ENCODE measurements around the gene HCFC2. TPM values are rescaled to one million over a fixed set of nuclear protein-coding genes. Genes with fewer than 3 reads are reported as not detected.

HCFC2 gene
- total and polyA plus RNA-seq, 4 donors, result 5.8 to 17.4 (median 9.9) TPM

DNA sequence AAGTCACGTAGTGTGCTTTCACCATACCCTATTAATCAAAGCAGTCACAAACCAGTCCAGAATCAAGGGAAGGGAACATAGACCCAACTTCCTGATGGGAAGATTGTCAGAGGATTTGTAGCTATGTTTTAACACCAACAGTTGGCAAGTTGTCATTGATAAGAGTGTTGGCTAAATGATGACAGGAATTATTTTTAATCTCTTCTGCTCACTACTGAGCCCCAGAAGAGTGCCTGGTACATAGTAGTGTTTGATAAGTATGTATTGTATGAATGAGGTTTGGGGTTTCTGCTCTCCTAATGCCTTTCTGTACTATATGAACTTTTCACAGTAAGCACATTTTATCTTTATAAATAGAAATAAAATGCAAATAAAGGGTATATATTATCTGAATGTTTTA, 14.7 kb downstream of the HCFC2 start:
- Histone ChIP-seq H3K9ac (ENCODE audit: low read depth in 1 of 2, low read length in 2 of 2) (no peak overlapping the region), H3K27ac (ENCODE audit: low read depth in 1 of 2, low read length in 2 of 2) (no peak overlapping the region), H3K9me3 (ENCODE audit: control insufficient read depth in 4 of 4, low read length in 3 of 4) (no peaks in the 10 kb centered on the region), H3K27me3 (ENCODE audit: control insufficient read depth in 4 of 4, insufficient read depth in 4 of 4, low read length in 3 of 4) (no peaks in the 10 kb centered on the region), H3K4me1 (ENCODE audit: control insufficient read depth in 4 of 4, insufficient read depth in 4 of 4, low read length in 3 of 4) (peaks cover 0 to 1% (median 0%) of the 10 kb centered on the region in 4 donors), H3K4me3 (ENCODE audit: low read depth in 1 of 3, low read length in 3 of 3) (no peak overlapping the region), H3K36me3 (ENCODE audit: control insufficient read depth in 4 of 4, insufficient read depth in 3 of 4, low read depth in 1 of 4, low read length in 3 of 4) (peaks cover 0 to 19% (median 8%) of the 10 kb centered on the region in 4 donors)
- WGBS, result 84% methylated on average over 1 of the region's 1 CpG
- no peak for DNase-seq (ENCODE audit: low spot score)
- TF ChIP-seq RXRA (IDR thresholded peaks at IDR 0.05) (no peak), YY1 (IDR thresholded peaks at IDR 0.05) (no peak), TAF1 (conservative IDR thresholded peaks at IDR 0.05) (no peak), RAD21 (IDR thresholded peaks at IDR 0.05) (no peak), JUND (IDR thresholded peaks at IDR 0.05) (no peak), GABPA (IDR thresholded peaks at IDR 0.05 in 1 of 2, conservative IDR thresholded peaks at IDR 0.05 in 1 of 2) (no peak), CTCF (IDR thresholded peaks at IDR 0.05; ENCODE audit: low read depth, low read length, missing input control) (no peak), HNF4A (conservative IDR thresholded peaks at IDR 0.05) (no peak), EGR1 (IDR thresholded peaks at IDR 0.05; ENCODE audit: low read depth in 2 of 2) (no peak), FOXA1 (IDR thresholded peaks at IDR 0.05) (no peak), ATF3 (IDR thresholded peaks at IDR 0.05) (no peak), NR2F2 (IDR thresholded peaks at IDR 0.05) (no peak)

- TF ChIP-seq HNF4A (conservative IDR thresholded peaks at IDR 0.05) (no peak), CTCF (IDR thresholded peaks at IDR 0.05; ENCODE audit: low read depth, low read length, missing input control) (no peak), JUND (IDR thresholded peaks at IDR 0.05) (no peak), EGR1 (IDR thresholded peaks at IDR 0.05; ENCODE audit: low read depth in 2 of 2) (no peak), RXRA (IDR thresholded peaks at IDR 0.05) (no peak), FOXA2 (IDR thresholded peaks at IDR 0.05) (no peak), YY1 (IDR thresholded peaks at IDR 0.05) (no peak), NR2F2 (IDR thresholded peaks at IDR 0.05) (no peak), FOXA1 (IDR thresholded peaks at IDR 0.05) (no peak), GABPA (IDR thresholded peaks at IDR 0.05 in 1 of 2, conservative IDR thresholded peaks at IDR 0.05 in 1 of 2) (no peak), TAF1 (conservative IDR thresholded peaks at IDR 0.05) (no peak), RAD21 (IDR thresholded peaks at IDR 0.05) (no peak), ZBTB33 (IDR thresholded peaks at IDR 0.05) (no peak), ATF3 (IDR thresholded peaks at IDR 0.05) (no peak)
- TF ChIP-seq, protein P1, sequence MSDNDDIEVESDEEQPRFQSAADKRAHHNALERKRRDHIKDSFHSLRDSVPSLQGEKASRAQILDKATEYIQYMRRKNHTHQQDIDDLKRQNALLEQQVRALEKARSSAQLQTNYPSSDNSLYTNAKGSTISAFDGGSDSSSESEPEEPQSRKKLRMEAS (IDR thresholded peaks at IDR 0.05), result no peak
- TF ChIP-seq, protein P2, sequence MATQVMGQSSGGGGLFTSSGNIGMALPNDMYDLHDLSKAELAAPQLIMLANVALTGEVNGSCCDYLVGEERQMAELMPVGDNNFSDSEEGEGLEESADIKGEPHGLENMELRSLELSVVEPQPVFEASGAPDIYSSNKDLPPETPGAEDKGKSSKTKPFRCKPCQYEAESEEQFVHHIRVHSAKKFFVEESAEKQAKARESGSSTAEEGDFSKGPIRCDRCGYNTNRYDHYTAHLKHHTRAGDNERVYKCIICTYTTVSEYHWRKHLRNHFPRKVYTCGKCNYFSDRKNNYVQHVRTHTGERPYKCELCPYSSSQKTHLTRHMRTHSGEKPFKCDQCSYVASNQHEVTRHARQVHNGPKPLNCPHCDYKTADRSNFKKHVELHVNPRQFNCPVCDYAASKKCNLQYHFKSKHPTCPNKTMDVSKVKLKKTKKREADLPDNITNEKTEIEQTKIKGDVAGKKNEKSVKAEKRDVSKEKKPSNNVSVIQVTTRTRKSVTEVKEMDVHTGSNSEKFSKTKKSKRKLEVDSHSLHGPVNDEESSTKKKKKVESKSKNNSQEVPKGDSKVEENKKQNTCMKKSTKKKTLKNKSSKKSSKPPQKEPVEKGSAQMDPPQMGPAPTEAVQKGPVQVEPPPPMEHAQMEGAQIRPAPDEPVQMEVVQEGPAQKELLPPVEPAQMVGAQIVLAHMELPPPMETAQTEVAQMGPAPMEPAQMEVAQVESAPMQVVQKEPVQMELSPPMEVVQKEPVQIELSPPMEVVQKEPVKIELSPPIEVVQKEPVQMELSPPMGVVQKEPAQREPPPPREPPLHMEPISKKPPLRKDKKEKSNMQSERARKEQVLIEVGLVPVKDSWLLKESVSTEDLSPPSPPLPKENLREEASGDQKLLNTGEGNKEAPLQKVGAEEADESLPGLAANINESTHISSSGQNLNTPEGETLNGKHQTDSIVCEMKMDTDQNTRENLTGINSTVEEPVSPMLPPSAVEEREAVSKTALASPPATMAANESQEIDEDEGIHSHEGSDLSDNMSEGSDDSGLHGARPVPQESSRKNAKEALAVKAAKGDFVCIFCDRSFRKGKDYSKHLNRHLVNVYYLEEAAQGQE (IDR thresholded peaks at IDR 0.05), result no peak
- no peaks in the 10 kb centered on the region for H3K27me3 ChIP-seq (ENCODE audit: control insufficient read depth in 4 of 4, insufficient read depth in 4 of 4, low read length in 3 of 4)
- 85% methylated on average over 1 of the region's 1 CpG for WGBS
- no peak overlapping the region for H3K9ac ChIP-seq (ENCODE audit: low read depth in 1 of 2, low read length in 2 of 2)
- H3K4me1 ChIP-seq (ENCODE audit: control insufficient read depth in 4 of 4, insufficient read depth in 4 of 4, low read length in 3 of 4), result peaks cover 0 to 1% (median 0%) of the 10 kb centered on the region in 4 donors
- H3K9me3 ChIP-seq (ENCODE audit: control insufficient read depth in 4 of 4, low read length in 3 of 4), result no peaks in the 10 kb centered on the region
- H3K4me3 ChIP-seq (ENCODE audit: low read depth in 1 of 3, low read length in 3 of 3), result no peak overlapping the region
- peaks cover 3 to 32% (median 13%) of the 10 kb centered on the region in 4 donors for H3K36me3 ChIP-seq (ENCODE audit: control insufficient read depth in 4 of 4, insufficient read depth in 3 of 4, low read depth in 1 of 4, low read length in 3 of 4)
- no peak for DNase-seq (ENCODE audit: low spot score)
- no peak overlapping the region for H3K27ac ChIP-seq (ENCODE audit: low read depth in 1 of 2, low read length in 2 of 2)
These were observed 16.4 kb downstream of the HCFC2 start for GRCh38 chr12:104080764-104081163.

All from liver (tissue), 9 donors.